Neutrophil (primary cell): ENCODE results near the gene CRABP2.

Experiments used
- H3K27ac ChIP-seq: fragments of 200-600 bp; sonication (generic); 2 replicates; pipeline ENCODE4 v1.5.1; 2016; ENCODE audit warnings: mild to moderate bottlenecking, moderate library complexity
- H3K27me3 ChIP-seq: fragments of 200-600 bp; sonication (generic); 2 replicates; pipeline ENCODE4 v1.6.0; 2016; ENCODE audit warnings: mild to moderate bottlenecking
- H3K36me3 ChIP-seq: fragments of 200-600 bp; sonication (generic); 2 replicates; pipeline ENCODE4 v1.5.1; 2017
- H3K4me1 ChIP-seq, 2 experiments: fragments of 200-600 bp in 1 of 2; sonication (generic) in 1 of 2; 1 replicate in 1 of 2; 2 replicates in 1 of 2; pipeline versions ENCODE4 v1.5.1 to v1.6.1; 2013 to 2016; ENCODE audit warnings: low read depth in 1 of 2, low read length in 1 of 2, mild to moderate bottlenecking in 1 of 2, moderate library complexity in 1 of 2; ENCODE audit not compliant: control insufficient read depth in 1 of 2, insufficient read depth in 1 of 2
- H3K4me3 ChIP-seq, 2 experiments: fragments of 200-600 bp in 1 of 2; sonication (generic) in 1 of 2; 1 replicate in 1 of 2; 2 replicates in 1 of 2; pipeline ENCODE4 v1.5.1; 2013 to 2016; ENCODE audit warnings: low read depth in 1 of 2, low read length in 1 of 2, mild to moderate bottlenecking in 1 of 2, moderate library complexity in 1 of 2
- H3K9me3 ChIP-seq: fragments of 200-600 bp; sonication (generic); 2 replicates; pipeline ENCODE4 v1.5.1; 2016
- CTCF ChIP-seq: fragments of 200-600 bp; sonication (generic); IDR thresholded peaks from 2 replicates; pipeline ENCODE4 v1.5.1; 2016; ENCODE audit warnings: antibody characterized with exemption

CRABP2 gene

GRCh38 chr1:156682166-156682890 is 23.1 kb downstream of the CRABP2 start:
- Histone ChIP-seq H3K27ac (no peak overlapping the region), H3K9me3 (no peaks in the 10 kb centered on the region), H3K27me3 (peaks cover 99% of the 10 kb centered on the region), H3K4me3 (no peak overlapping the region), H3K4me1 (no peaks in the 10 kb centered on the region), H3K36me3 (no peaks in the 10 kb centered on the region)
- no peak for TF ChIP-seq CTCF

- no peaks in the 10 kb centered on the region for H3K36me3 ChIP-seq
- TF ChIP-seq CTCF: no peak
- peaks cover 100% of the 10 kb centered on the region for H3K27me3 ChIP-seq
- H3K9me3 ChIP-seq: no peaks in the 10 kb centered on the region
- H3K27ac ChIP-seq: no peak overlapping the region
- no peak overlapping the region for H3K4me3 ChIP-seq
- no peaks in the 10 kb centered on the region for H3K4me1 ChIP-seq
Observed at GRCh38 chr1:156681196-156681960, 24.0 kb downstream of the CRABP2 start.

- Histone ChIP-seq H3K4me1 (no peaks in the 10 kb centered on the region), H3K9me3 (no peaks in the 10 kb centered on the region), H3K4me3 (no peak overlapping the region), H3K27ac (no peak overlapping the region), H3K36me3 (no peaks in the 10 kb centered on the region), H3K27me3 (peaks cover 100% of the 10 kb centered on the region)
- no peak for TF ChIP-seq CTCF
Observed at GRCh38 chr1:156680056-156680455, 25.3 kb downstream of the CRABP2 start.

GRCh38 chr1:156677616-156678596 is 27.5 kb downstream of the CRABP2 start:
- H3K27ac ChIP-seq: no peak overlapping the region

More at GRCh38 chr1:156677616-156678596, 27.5 kb downstream of the CRABP2 start:
- TF ChIP-seq CTCF: no peak
- no peaks in the 10 kb centered on the region for H3K9me3 ChIP-seq
- peaks cover 100% of the 10 kb centered on the region for H3K27me3 ChIP-seq
- no peaks in the 10 kb centered on the region for H3K4me1 ChIP-seq
- no peak overlapping the region for H3K4me3 ChIP-seq
- no peaks in the 10 kb centered on the region for H3K36me3 ChIP-seq
